GM12874 (cell line): ENCODE data around the gene CLCN6.

ENCODE experiments used
- TF ChIP-seq, protein P1 (sequence below): IDR thresholded peaks from 2 replicates; pipeline ENCODE4 v1.5.1; 2011; ENCODE audit warnings: low read depth, mild to moderate bottlenecking, control low read depth, low read length, moderate library complexity; ENCODE audit not compliant: insufficient read depth

CLCN6 gene

DNA sequence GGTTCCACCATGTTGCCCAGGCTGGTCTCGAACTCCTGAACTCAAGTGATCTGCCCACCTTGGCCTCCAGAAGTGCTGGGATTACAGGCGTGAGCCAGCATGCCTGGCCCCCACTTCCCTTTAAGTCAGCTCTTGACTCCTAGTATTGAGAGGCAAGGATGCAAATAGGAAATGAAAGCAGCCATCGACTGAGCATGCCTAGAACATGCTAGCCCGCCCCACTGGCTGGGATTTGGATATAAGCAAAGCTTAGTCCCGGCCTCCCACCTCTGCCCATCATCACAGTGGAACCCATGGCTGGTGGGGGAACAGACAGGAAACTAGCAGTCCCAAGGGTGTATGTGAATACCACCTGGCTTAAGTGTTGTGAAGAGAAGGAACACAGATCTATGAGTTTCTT lies 33.5 kb upstream of the CLCN6 start:
- TF ChIP-seq, protein P1, sequence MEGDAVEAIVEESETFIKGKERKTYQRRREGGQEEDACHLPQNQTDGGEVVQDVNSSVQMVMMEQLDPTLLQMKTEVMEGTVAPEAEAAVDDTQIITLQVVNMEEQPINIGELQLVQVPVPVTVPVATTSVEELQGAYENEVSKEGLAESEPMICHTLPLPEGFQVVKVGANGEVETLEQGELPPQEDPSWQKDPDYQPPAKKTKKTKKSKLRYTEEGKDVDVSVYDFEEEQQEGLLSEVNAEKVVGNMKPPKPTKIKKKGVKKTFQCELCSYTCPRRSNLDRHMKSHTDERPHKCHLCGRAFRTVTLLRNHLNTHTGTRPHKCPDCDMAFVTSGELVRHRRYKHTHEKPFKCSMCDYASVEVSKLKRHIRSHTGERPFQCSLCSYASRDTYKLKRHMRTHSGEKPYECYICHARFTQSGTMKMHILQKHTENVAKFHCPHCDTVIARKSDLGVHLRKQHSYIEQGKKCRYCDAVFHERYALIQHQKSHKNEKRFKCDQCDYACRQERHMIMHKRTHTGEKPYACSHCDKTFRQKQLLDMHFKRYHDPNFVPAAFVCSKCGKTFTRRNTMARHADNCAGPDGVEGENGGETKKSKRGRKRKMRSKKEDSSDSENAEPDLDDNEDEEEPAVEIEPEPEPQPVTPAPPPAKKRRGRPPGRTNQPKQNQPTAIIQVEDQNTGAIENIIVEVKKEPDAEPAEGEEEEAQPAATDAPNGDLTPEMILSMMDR: no peak

DNA sequence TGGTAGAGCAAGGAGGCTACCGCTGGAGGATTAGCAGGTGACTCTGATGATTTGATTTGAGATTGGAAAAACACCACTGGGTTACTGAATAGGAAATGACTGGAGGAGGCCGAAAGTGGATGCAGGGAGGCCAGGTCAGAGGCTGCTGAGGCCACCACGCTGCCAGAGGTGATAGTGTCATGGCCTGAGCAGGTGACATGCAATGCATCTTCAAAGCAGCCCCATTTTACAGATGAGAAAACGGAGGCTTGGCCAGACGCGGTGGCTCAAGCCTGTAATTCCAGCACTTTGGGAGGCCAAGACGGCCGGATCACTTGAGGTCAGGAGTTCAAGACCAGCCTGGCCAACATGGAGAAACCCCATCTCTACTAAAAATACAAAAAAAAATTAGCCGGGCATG lies 31.2 kb upstream of the CLCN6 start:
- TF ChIP-seq, protein P1: no peak

DNA sequence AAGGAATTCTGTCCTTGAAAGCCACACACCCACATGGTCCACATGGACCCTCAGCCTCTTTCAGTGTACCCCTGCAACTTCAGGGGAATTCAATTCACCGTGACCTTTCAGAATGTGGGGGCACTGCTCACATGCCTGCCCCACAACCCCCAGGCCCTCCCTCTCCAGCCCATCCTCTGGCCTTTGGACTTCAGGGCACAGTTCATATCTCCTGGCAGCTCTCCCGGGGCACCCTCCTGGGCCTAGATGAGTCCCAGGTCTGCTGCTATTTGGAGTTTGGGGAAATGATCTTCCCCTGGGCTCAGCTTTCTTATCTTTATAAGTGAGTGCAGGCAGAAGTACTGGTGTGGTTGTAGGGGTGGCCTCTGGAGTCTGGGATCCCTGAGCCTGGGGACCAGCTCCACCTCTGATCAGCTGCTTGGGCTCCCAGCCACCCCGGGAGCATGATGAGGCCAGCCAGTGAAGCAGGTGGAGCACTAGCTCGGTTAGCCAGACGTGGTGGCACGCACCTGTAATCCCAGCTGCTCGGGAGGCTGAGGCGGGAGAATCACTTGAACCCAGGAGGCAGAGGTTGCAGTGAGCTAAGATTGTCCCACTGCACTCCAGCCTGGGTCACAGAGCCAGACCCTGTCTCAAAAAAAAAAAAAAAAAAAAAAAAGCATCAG lies 28.2 kb upstream of the CLCN6 start:
- TF ChIP-seq, protein P1: no peak

DNA sequence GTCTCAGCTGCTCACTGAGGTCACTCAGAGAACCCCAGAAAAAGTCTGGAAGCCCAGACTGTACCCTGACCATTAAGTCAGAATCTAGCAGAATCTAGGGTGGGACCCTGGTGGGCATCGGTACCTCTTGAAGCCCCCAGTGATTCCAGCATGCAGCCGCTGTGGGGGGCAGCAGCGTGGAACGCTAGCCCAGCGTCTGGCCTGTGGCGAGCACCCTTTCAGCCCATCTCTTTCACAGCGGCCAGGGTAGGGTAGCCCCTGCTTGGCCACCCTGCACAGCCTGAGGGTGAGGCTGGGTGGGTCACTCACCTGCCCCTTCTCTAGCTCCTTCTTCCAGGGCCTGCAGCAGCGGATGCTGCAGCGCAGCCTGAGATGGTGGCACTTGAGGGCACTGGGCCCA lies 27.7 kb upstream of the CLCN6 start:
- TF ChIP-seq, protein P1: no peak

DNA sequence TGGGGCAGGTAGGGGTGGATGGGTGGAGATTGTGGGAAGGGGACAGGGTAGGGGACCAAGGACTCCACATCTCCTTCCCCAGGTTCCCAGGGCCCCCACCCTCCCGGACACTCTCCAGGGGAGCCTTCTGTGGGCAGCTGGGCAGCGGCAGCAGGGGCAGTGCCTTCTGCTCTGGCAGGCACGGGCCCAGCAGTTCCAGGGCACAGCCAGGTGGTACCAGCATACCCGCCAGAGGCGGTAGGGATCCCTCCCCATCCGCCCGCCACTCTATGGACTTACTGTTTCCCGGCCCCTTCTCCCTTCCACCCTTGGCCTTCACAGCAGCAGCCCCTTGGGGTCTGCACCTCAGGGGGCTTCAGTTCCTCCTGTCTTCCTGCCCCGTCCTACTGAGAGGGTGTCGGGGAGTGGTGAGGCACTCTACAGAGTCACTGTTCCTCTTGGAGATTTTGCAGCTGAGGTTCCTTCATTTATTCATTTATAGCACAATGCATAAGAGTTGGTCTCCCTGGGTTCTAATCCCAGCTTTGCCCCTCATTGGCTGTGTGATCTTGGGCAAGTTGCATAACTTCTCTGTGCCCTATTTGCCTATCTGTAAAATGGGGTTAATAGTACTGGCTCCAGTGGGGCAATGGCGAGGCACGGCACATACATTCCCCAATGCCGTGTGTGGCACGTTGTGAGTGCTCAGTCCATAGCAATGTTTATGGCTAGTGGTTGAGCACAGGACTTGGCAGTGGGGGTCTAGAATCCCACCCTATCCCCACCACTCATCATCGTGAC lies 27.0 kb upstream of the CLCN6 start:
- TF ChIP-seq, protein P1: no peak

DNA sequence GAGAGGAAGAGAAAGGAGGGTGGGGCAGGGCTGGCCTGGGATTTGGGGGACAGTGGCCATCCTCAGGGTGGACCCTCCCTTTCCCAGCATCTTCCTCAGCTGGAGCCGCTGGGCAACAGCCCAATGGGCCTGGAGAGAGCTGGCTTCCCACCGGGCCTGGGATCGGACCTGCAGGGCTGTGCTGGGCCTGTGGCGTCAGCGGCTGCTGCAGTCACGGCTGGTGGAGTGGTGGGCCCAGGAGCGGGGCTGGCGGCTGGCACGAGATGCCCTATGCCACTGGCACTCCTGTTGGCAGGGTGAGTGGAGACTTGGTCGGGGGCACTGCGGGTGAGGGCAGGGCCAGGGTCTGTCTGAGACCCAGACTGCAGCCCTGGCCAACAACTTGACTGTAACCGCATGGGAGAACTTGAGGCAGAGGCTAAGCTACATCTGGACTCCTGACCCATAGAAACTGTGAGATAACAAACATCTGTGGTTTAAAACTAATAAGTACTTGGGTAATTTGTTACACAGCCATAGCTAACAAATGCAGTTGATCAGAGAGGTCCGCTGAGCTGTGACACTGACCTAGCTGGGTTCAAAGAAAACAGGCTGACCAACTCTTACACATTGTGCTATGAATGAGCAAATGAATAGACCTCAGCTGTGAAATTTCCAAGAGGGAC lies 26.1 kb upstream of the CLCN6 start:
- TF ChIP-seq, protein P1: no peak

DNA sequence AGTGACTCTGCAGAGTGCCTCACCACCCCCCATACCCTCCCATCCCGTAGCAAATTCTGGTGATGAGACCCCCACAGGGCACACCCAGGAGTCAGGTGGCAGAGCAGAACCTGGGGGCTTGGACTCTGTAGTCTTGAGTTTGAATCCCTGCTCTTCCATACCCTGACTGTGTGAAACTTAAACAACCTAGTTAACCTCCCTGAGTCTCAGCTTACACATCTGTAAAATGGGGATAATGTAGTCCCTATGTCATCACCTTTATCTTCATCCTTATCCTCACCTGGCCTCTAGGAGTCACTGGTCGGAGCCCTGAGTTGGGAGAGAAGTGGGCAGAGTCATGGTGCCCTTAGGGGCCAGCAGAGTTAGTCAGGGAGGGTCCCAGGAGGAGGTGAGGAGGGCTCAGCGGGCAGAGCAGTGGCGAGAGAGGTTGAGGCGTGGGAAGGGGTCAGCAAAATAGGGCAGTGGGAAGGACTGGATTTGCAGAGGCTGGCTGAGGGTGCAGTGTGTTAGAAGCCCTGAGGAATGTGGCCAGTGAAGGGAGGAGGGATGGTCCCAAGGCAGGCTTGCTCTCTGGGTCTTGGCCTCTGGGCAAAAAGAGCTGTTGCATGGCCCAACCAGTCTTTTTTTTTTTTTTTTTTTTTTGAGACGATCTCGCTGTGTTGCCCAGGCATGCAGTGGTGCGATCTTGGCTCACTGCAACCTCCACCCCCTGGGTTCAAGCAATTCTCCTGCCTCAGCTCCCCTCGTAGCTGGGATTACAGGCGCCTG lies 25.4 kb upstream of the CLCN6 start:
- TF ChIP-seq, protein P1: no peak
